A549 (cell line): ENCODE results near the gene HOXC6.

Source experiments
- CEBPB ChIP-seq, 2 experiments: fragments of >200 bp in 1 of 2; sonication (Bioruptor Twin) in 1 of 2; formaldehyde crosslinking in 1 of 2; IDR thresholded peaks; 2 replicates each; pipeline ENCODE4 v1.6.1; 2012 to 2016
- E2F6 ChIP-seq: IDR thresholded peaks from 2 replicates; pipeline ENCODE4 v1.6.1; 2012; ENCODE audit warnings: low read depth, borderline replicate concordance
- GATA3 ChIP-seq: IDR thresholded peaks from 2 replicates; pipeline ENCODE4 v1.6.1; 2012; ENCODE audit warnings: borderline replicate concordance
- JUN ChIP-seq, 2 experiments: fragments of >200 bp; sonication (Bioruptor Twin); formaldehyde crosslinking; IDR thresholded peaks; 2 replicates in 1 of 2; 3 replicates in 1 of 2; pipeline ENCODE4 v1.6.1; 2016 to 2017
- PHF8 ChIP-seq: fragments of 200-600 bp; sonication (generic); IDR thresholded peaks from 2 replicates; pipeline ENCODE4 v1.6.1; 2016; ENCODE audit warnings: low read depth, mild to moderate bottlenecking, antibody characterized with exemption, moderate library complexity, borderline replicate concordance
- POLR2A ChIP-seq: IDR thresholded peaks from 2 replicates; pipeline ENCODE4 v1.6.1; 2012; ENCODE audit warnings: mild to moderate bottlenecking, low read length
- SREBF2 ChIP-seq: fragments of 450-650 bp; IDR thresholded peaks from 2 replicates; pipeline ENCODE4 v1.6.1; 2014; ENCODE audit warnings: mild to moderate bottlenecking, moderate library complexity
- ZNF302 ChIP-seq: fragments of 250-450 bp; sonication (Bioruptor Pico); IDR thresholded peaks from 2 replicates; pipeline ENCODE4 v1.9.0; 2021; ENCODE audit warnings: inconsistent platforms, mild to moderate bottlenecking, moderate library complexity
- TF ChIP-seq, protein P1 (sequence below): fragments of >200 bp; sonication (Bioruptor Twin); formaldehyde crosslinking; IDR thresholded peaks from 3 replicates; pipeline ENCODE4 v1.5.1; 2016

- TF ChIP-seq, protein P1, sequence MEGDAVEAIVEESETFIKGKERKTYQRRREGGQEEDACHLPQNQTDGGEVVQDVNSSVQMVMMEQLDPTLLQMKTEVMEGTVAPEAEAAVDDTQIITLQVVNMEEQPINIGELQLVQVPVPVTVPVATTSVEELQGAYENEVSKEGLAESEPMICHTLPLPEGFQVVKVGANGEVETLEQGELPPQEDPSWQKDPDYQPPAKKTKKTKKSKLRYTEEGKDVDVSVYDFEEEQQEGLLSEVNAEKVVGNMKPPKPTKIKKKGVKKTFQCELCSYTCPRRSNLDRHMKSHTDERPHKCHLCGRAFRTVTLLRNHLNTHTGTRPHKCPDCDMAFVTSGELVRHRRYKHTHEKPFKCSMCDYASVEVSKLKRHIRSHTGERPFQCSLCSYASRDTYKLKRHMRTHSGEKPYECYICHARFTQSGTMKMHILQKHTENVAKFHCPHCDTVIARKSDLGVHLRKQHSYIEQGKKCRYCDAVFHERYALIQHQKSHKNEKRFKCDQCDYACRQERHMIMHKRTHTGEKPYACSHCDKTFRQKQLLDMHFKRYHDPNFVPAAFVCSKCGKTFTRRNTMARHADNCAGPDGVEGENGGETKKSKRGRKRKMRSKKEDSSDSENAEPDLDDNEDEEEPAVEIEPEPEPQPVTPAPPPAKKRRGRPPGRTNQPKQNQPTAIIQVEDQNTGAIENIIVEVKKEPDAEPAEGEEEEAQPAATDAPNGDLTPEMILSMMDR: no peak
- TF ChIP-seq CEBPB (IDR thresholded peaks at IDR 0.05): no peak
- no peak for TF ChIP-seq ZNF302 (CRISPR knock-in tag)
- TF ChIP-seq SREBF2: no peak
- TF ChIP-seq GATA3: no peak
- TF ChIP-seq POLR2A: no peak
- TF ChIP-seq JUN (IDR thresholded peaks at IDR 0.05): no peak
- TF ChIP-seq PHF8: no peak
- no peak for TF ChIP-seq E2F6
These were observed 23.3 kb upstream of the HOXC6 start for GRCh38 chr12:54004841-54005530.
